ENCODE data around the gene PRLR. TPM values are rescaled to one million over a fixed set of nuclear protein-coding genes. Genes with fewer than 3 reads are reported as not detected.

The PRLR gene
- total and polyA plus RNA-seq, 2 of the 8 experiments (the other 6 are each of a cell fraction or from before 2014, with no cell fraction given), result 0.53 to 2.5 TPM

GRCh38 chr5:35141739-35142138 is 88.5 kb downstream of the PRLR start:
- no peak for TF ChIP-seq SIRT6 (IDR thresholded peaks at IDR 0.05; ENCODE audit: low read length)
- TF ChIP-seq TEAD4 (IDR thresholded peaks at IDR 0.05; ENCODE audit: low read depth, low read length), result no peak
- no peak for TF ChIP-seq JUN (IDR thresholded peaks at IDR 0.05; ENCODE audit: low read depth, low read length)
- TF ChIP-seq SP2 (IDR thresholded peaks at IDR 0.05; ENCODE audit: low read length), result no peak
- TF ChIP-seq CTCF (IDR thresholded peaks at IDR 0.05; ENCODE audit: control extremely low read depth in 1 of 3, insufficient read depth in 1 of 3, low read depth in 1 of 3, low read length in 3 of 3), result no peak
- TF ChIP-seq SP4 (IDR thresholded peaks at IDR 0.05; ENCODE audit: low read length), result no peak
- TF ChIP-seq CTBP2 (IDR thresholded peaks at IDR 0.05; ENCODE audit: borderline replicate concordance, insufficient read depth, insufficient read length, low read length), result no peak
- peaks cover 0 to 6% (median 0%) of the 10 kb centered on the region in 4 experiments; a peak in 1 of 7 replicates for H3K4me1 ChIP-seq (replicated peaks in 1 of 4; ENCODE audit: control insufficient read depth in 3 of 4, insufficient read depth in 4 of 4, low read length in 3 of 4)
- no peak overlapping the region for H3K9ac ChIP-seq (replicated peaks in 1 of 4; ENCODE audit: extremely low read depth in 1 of 4, low read depth in 3 of 4, low read length in 3 of 4)
- H3K23ac ChIP-seq (ENCODE audit: insufficient read length), result no peak overlapping the region
- no peak overlapping the region for H3K56ac ChIP-seq (replicated peaks; ENCODE audit: insufficient read length, low read depth, low read length)
- CTCF ChIA-PET (ENCODE audit: partially characterized antibody), result interaction anchor here (1.9 kb wide), 1 partner anchor 11 kb away, joined by 4 read pairs; no protein-coding TSS in a partner anchor
- H3K79me2 ChIP-seq (ENCODE audit: control insufficient read depth in 1 of 2, insufficient read depth in 2 of 2, low read length in 2 of 2), result no peaks in the 10 kb centered on the region
- no peak overlapping the region for H3K14ac ChIP-seq (ENCODE audit: insufficient read length)
- H2AFZ ChIP-seq (ENCODE audit: low read length), result no peak overlapping the region
- H2BK5ac ChIP-seq (ENCODE audit: low read depth, low read length), result no peak overlapping the region
- H3K36me3 ChIP-seq (ENCODE audit: control insufficient read depth in 2 of 4, insufficient read depth in 4 of 4, low read length in 3 of 4), result no peaks in the 10 kb centered on the region
- no peaks in the 10 kb centered on the region for H3K23me2 ChIP-seq (ENCODE audit: low read depth, low read length)
- H3K9me3 ChIP-seq (ENCODE audit: insufficient read depth in 2 of 2, low read depth in 1 of 2, low read length in 1 of 2), result no peaks in the 10 kb centered on the region
- POLR2A ChIA-PET (ENCODE audit: partially characterized antibody), result no interaction called here
- H2AK5ac ChIP-seq (ENCODE audit: low read depth, low read length), result no peak overlapping the region
- no peaks in the 10 kb centered on the region for H4K20me1 ChIP-seq (replicated peaks in 1 of 2; ENCODE audit: control insufficient read depth in 1 of 2, insufficient read depth in 2 of 2, low read length in 2 of 2)
- H4K8ac ChIP-seq (ENCODE audit: extremely low read depth, insufficient read depth, low read length), result no peak overlapping the region
- no peak overlapping the region for H2BK12ac ChIP-seq (ENCODE audit: low read depth, low read length)
- DNase-seq (ENCODE audit: low read depth in 1 of 2, low spot score in 2 of 2), result no peak
- H2BK120ac ChIP-seq (replicated peaks; ENCODE audit: low read depth, low read length), result no peak overlapping the region
- no peak for FAIRE-seq
- H3K4me3 ChIP-seq (ENCODE audit: extremely low read depth in 1 of 4, insufficient read depth in 2 of 4, low read depth in 3 of 4, low read length in 4 of 4), result no peak overlapping the region
- H4K5ac ChIP-seq (ENCODE audit: insufficient read length, low read depth, low read length), result no peak overlapping the region
- no peaks in the 10 kb centered on the region for H3K79me1 ChIP-seq (ENCODE audit: low read depth, low read length)
- H3K18ac ChIP-seq (ENCODE audit: extremely low read depth, low read length), result no peak overlapping the region
- H3K4ac ChIP-seq (replicated peaks; ENCODE audit: insufficient read length, low read depth, low read length), result no peak overlapping the region
- no peaks in the 10 kb centered on the region for H3K27me3 ChIP-seq (replicated peaks in 1 of 4; ENCODE audit: control insufficient read depth in 3 of 4, extremely low read depth in 1 of 4, insufficient read depth in 3 of 4, low read length in 3 of 4)
- H2BK15ac ChIP-seq (ENCODE audit: low read length), result no peak overlapping the region
- no peak overlapping the region for H4K91ac ChIP-seq (replicated peaks; ENCODE audit: insufficient read length, low read length)
- 80% methylated on average over 4 of the region's 4 CpGs; no CpG with 5 or more reads in 1 of the 2 experiments for WGBS, 2 experiments (ENCODE audit: extremely low coverage in 1 of 2, insufficient coverage in 1 of 2, insufficient read length in 1 of 2, insufficient replicate concordance in 2 of 2, low coverage in 1 of 2, low lambda C conversion rate in 2 of 2, missing lambda C conversion rate in 1 of 2)
- H3K4me2 ChIP-seq (ENCODE audit: insufficient read depth in 1 of 2, low read depth in 2 of 2, low read length in 2 of 2), result no peak overlapping the region
- no peak overlapping the region for H2BK20ac ChIP-seq (ENCODE audit: low read length)
- no peak overlapping the region for H3K27ac ChIP-seq (ENCODE audit: low read depth, low read length)
